Muscle layer of duodenum (tissue), 2 donors: ENCODE measurements around the gene DOCK10.

Experiments used
- H3K27ac ChIP-seq: one replicate; pipeline ENCODE4 v1.7.0; 2013; ENCODE audit warnings: mild to moderate bottlenecking, low read length
- H3K27me3 ChIP-seq: one replicate; pipeline ENCODE4 v1.7.0; 2013; ENCODE audit warnings: low read depth, mild to moderate bottlenecking, control low read depth, low read length
- H3K36me3 ChIP-seq, 2 donors: one replicate each; pipeline ENCODE4 v1.7.0; 2013; ENCODE audit warnings: low read length in 2 of 2, control low read depth in 1 of 2, mild to moderate bottlenecking in 1 of 2; ENCODE audit not compliant: insufficient read depth in 2 of 2, control insufficient read depth in 1 of 2
- H3K4me1 ChIP-seq, 2 donors: one replicate each; pipeline ENCODE4 v1.7.0; 2013; ENCODE audit warnings: low read length in 2 of 2, mild to moderate bottlenecking in 2 of 2, control low read depth in 1 of 2, moderate library complexity in 1 of 2; ENCODE audit not compliant: insufficient read depth in 2 of 2, control insufficient read depth in 1 of 2
- H3K4me3 ChIP-seq, 2 donors: one replicate each; pipeline ENCODE4 v1.7.0; 2013; ENCODE audit warnings: low read length in 2 of 2, low read depth in 1 of 2, mild to moderate bottlenecking in 1 of 2
- H3K9me3 ChIP-seq, 2 donors: one replicate each; pipeline ENCODE4 v1.7.0; 2013; ENCODE audit warnings: low read length in 2 of 2, control low read depth in 1 of 2, mild to moderate bottlenecking in 1 of 2; ENCODE audit not compliant: control insufficient read depth in 1 of 2
- donor health status: healthy.

Gene DOCK10

DNA sequence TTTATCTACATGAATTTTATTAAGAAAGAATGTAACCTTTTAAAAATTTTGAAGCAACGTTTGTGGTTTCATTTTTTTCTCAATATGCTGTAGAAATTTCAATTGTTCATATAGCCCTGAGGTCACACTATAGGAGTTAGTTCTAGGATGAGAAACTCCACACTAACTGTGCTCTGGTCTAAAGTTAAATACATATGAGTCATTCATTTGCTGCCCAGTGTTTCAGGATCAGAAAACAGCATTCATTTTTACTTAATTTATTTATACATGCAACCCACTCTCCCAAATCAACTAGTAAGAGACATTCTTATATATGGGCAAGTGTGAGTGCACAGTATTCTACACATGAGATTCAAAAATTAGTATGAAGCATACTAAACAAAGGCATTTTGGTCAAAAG is 137.9 kb downstream of the DOCK10 start:
- no peak overlapping the region for H3K4me3 ChIP-seq
- no peaks in the 10 kb centered on the region for H3K27me3 ChIP-seq
- H3K4me1 ChIP-seq = no peaks in the 10 kb centered on the region
- no peaks in the 10 kb centered on the region for H3K9me3 ChIP-seq
- H3K27ac ChIP-seq = no peak overlapping the region
- H3K36me3 ChIP-seq = no peaks in the 10 kb centered on the region

DNA sequence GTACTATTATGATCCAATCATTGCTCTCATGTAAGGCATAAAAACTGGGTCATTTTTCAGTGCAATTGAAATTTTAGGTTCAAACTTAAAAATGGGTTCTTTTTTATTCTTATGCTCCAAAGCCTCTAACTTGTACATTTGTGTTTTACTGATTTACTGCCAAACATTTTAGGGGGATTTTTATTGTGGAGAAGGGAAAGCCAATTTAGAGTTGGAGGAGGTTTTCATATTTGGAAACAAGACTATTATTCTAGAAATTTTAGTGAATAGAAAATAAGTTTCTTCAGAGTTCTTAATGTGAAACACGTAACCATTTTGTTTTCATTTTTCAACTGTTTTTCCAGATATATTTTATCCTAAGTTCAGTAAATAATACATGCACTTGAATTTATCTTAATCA is 138.6 kb downstream of the DOCK10 start:
- Histone ChIP-seq H3K9me3 (no peaks in the 10 kb centered on the region), H3K4me1 (no peaks in the 10 kb centered on the region), H3K27me3 (no peaks in the 10 kb centered on the region), H3K36me3 (no peaks in the 10 kb centered on the region), H3K27ac (no peak overlapping the region), H3K4me3 (no peak overlapping the region)

DNA sequence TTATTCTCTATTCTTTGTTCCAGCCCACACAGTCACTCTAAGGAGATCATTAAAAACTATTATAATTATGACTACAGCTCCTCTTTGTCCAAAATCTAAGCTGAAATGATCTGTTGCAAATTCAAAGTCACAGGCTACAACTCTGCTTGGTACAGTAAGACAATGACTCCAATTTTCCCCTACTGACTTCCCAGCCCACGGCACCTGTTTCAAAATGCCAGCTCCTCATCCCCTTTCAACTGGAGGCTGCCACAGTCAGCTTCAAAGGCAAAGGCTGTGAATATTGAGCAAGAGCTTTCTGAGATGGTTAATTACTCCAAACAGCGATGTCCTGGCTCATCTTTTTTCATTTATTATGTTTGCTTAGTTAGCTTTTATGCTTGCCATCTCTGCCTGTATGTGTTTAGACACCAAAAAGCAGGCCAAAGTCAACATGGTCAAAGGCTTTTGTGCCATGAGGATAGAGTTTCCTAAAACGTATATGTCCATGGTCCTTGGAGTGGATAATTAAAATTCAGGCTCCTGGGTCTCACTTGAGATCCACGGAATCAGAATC is 141.1 kb downstream of the DOCK10 start:
- Histone ChIP-seq H3K4me1 (no peaks in the 10 kb centered on the region), H3K9me3 (no peaks in the 10 kb centered on the region), H3K27me3 (no peaks in the 10 kb centered on the region), H3K4me3 (no peak overlapping the region), H3K36me3 (no peaks in the 10 kb centered on the region), H3K27ac (no peak overlapping the region)

DNA sequence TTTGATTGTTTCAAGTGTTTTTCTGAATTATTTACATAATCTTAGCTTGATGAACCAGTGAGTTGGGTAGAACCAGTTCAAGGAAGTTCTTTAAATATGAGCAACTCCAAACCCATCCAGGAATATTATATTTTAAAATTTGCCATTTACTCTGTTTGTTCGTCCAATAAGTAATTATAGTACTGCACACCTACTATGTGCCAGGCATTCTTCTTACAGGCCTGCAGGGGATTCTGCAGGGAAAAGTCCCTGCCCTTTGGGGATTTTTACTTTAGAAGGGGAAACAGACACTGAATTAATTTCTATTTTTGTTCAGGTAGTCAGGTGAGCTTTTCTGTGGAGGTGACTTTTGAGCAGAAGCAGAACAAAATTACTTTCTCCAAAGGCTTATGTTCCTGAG is 146.9 kb downstream of the DOCK10 start:
- H3K27ac ChIP-seq = no peak overlapping the region
- H3K36me3 ChIP-seq = no peaks in the 10 kb centered on the region
- no peaks in the 10 kb centered on the region for H3K4me1 ChIP-seq
- H3K27me3 ChIP-seq = no peaks in the 10 kb centered on the region
- H3K4me3 ChIP-seq = no peak overlapping the region
- no peaks in the 10 kb centered on the region for H3K9me3 ChIP-seq

DNA sequence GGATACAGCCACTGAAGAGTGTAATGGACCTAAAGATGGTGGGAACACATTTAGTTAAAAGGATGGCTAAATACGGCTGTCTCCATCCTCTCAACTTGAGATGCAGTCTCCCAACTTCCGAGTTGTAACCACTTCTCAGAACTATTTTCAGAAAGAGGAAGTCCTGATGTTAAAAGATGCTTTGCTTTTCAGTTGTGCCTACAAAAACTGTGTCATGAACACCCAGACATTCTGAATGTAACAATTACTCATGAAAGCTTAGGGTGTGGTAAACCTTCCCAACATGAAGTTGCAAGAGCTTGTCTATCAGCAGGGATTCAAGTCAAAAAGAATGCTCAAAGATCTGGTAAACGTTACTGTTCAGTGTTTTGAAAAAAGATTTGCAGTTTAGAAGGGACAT is 147.9 kb downstream of the DOCK10 start:
- Histone ChIP-seq H3K36me3 (no peaks in the 10 kb centered on the region), H3K9me3 (no peaks in the 10 kb centered on the region), H3K27me3 (no peaks in the 10 kb centered on the region), H3K4me1 (no peaks in the 10 kb centered on the region), H3K27ac (no peak overlapping the region), H3K4me3 (no peak overlapping the region)

DNA sequence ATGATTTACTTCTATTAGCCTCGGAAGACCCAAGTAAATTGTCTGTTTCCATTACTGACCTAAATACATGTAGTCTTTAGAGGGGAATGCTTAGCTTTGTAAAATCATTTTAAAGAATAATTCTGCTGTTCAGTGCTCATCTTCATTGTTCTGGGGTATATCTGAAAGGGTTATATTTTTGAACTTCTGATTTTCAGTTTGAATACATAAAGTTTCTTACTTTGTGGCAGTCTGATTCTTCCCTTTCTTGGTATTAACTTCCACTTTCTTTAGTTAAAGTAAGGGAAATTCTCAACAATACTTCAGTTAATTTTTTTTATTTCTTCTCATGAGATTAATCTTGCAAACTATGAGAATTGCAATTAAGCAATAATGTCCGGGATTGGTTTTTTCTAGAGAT is 148.4 kb downstream of the DOCK10 start:
- no peaks in the 10 kb centered on the region for H3K36me3 ChIP-seq
- no peak overlapping the region for H3K27ac ChIP-seq
- no peaks in the 10 kb centered on the region for H3K9me3 ChIP-seq
- no peaks in the 10 kb centered on the region for H3K4me1 ChIP-seq
- no peak overlapping the region for H3K4me3 ChIP-seq
- no peaks in the 10 kb centered on the region for H3K27me3 ChIP-seq

DNA sequence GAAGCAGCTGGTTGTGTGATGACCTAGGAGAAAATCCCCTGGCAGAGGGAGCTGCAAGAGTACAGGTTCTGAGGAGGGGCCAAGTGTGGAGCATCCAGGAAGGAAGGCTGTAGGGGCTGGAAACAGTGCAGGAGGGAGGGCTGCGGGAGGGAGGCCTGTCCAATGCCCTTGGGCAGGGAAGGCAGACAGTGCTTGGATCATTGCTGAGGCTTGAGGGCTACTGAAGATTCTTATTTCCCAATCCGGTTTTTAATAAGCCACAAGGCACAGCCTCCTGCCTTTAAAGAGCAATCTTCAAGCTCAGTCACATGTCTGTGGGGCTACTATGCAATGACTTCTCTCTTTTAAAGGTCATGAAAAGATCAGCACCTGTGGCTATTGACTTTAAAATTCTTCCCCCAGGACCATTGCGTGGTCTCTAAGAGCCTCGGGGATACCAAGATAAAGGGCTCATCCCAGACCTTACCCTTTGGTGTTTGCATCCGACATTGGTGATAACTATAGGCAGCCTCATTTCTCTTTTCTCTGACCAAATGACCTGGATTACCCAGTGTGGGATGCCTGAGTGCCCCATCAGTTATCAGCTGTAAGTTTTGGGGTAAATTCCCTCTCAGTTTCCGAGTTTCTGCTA is 149.6 kb downstream of the DOCK10 start:
- no peaks in the 10 kb centered on the region for H3K27me3 ChIP-seq
- H3K4me1 ChIP-seq = no peaks in the 10 kb centered on the region
- H3K36me3 ChIP-seq = no peaks in the 10 kb centered on the region
- H3K4me3 ChIP-seq = no peak overlapping the region
- H3K9me3 ChIP-seq = no peaks in the 10 kb centered on the region
- H3K27ac ChIP-seq = no peak overlapping the region

DNA sequence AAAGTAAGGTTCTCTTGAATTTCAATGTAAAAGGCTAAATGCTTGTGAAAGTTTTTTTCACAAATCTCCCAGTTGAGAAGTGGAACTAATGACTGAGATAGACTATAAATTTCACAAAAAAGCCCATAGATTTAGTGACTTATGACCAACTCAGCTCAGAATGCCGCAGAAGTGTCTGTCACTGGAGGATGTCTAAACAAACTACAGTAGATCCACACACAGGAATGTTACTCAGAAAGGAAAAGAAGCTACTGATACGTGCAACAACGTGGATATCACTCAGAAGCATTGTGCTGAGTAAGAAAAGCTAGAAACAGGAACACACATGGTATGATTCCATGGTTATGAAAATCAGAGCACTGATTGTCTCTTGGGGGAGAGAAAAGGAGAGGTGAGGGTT is 151.9 kb downstream of the DOCK10 start:
- H3K9me3 ChIP-seq = no peaks in the 10 kb centered on the region
- H3K36me3 ChIP-seq = no peaks in the 10 kb centered on the region

DNA sequence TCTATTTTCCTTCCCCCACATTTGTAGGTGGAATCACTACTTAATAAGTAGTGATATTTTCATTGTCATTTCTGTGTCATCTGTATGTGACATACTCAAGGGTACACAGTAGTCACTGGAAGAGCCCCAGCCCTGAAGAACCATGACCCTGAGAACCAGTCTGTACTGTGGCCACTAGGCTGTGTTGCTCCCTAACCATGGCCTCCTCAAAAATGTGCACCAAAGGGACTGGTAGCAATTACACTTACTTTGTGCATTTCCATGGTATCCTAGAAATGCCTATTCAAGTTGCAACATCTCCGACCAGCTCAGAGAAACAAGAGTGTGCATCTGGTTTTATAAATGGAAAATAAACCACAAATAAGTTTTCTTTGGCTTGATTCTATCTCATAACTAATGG is 155.1 kb downstream of the DOCK10 start:
- Histone ChIP-seq H3K4me3 (no peak overlapping the region), H3K36me3 (no peaks in the 10 kb centered on the region), H3K27ac (no peak overlapping the region), H3K9me3 (no peaks in the 10 kb centered on the region), H3K4me1 (no peaks in the 10 kb centered on the region), H3K27me3 (no peaks in the 10 kb centered on the region)

More for the DNA sequence above, 151.9 kb downstream of the DOCK10 start:
- H3K27me3 ChIP-seq = no peaks in the 10 kb centered on the region
- H3K27ac ChIP-seq = no peak overlapping the region
- H3K4me3 ChIP-seq = no peak overlapping the region
- no peaks in the 10 kb centered on the region for H3K4me1 ChIP-seq

DNA sequence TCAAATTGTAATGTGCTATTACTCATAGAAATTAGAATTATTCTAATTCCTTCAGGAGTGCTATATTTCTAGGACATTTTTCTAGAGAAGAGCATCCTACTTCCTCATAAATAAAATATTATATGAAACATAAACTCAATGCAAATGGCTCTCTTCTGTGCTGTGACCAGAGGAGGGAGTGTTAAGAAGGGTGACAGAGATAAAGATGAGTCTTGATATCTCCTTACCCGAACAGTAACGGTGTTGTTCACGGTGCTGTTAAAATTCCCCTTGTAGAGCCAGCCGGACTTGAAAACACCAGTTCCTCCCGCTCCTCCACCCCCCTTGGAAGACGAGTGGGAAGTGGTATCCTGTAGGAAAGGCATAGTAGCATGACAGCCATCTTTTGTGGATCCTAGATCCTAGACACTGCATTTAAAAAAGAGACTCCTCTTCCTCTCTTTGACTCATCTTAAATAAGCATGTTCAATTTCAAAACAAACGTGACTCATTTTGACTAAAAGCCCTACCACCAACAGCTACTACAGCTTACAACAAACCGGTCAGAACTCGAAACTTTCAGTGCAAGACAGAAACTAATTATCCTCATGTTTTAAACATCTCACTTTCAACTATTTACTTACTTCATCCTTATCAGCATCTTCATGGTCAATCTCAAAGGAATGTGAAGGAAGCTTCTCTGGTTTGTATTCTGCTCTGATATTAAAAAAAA is 156.3 kb downstream of the DOCK10 start:
- Histone ChIP-seq H3K27ac (no peak overlapping the region), H3K4me1 (no peaks in the 10 kb centered on the region), H3K9me3 (no peaks in the 10 kb centered on the region), H3K27me3 (no peaks in the 10 kb centered on the region), H3K36me3 (no peaks in the 10 kb centered on the region), H3K4me3 (no peak overlapping the region)

DNA sequence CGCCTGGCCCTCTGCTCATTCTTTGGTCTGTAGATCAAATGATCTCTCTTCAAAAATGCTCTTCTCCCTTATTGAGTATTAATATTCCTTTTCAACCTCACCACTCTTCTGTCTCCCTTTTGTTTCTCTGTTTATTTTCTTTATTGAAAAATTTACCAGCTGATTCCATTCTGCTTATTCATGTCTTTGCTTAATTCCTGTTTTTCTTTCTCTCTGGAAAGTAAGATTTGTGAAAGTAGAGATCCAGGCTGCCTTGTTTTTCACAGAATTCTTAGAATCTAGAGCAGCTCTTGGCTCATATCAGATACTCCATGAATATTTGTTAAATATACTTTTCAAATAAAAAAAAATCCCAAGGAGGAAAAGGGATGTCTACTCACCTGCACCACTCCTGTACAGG is 157.0 kb downstream of the DOCK10 start:
- no peak overlapping the region for H3K27ac ChIP-seq
- no peaks in the 10 kb centered on the region for H3K27me3 ChIP-seq
- H3K36me3 ChIP-seq = no peaks in the 10 kb centered on the region
- H3K4me1 ChIP-seq = no peaks in the 10 kb centered on the region
- no peaks in the 10 kb centered on the region for H3K9me3 ChIP-seq
- H3K4me3 ChIP-seq = no peak overlapping the region

DNA sequence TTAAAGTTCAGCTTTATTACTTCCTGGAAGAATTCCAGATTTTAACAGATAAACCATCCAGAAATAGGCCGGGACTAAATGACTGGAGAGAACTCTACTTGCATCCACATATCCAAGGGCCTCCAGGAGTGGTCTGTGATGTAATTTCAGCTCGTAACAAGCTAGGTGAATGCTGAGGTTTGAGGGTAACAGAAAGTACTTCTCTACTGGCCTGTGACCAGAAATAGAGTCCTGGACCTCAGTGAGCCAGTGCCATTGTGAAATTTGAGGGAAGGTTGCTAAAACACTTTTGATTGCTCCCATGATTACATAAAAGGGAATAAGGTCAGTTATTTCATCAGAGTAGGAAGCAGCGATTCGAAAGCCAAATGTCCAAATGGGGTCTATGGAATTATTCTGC is 158.1 kb downstream of the DOCK10 start:
- Histone ChIP-seq H3K4me1 (no peaks in the 10 kb centered on the region), H3K27ac (no peak overlapping the region), H3K36me3 (no peaks in the 10 kb centered on the region), H3K4me3 (no peak overlapping the region), H3K27me3 (no peaks in the 10 kb centered on the region), H3K9me3 (no peaks in the 10 kb centered on the region)
